Natural killer cell (primary cell): ENCODE data around the gene DNAJC13. TPM values are rescaled to one million over a fixed set of nuclear protein-coding genes. Genes with fewer than 3 reads are reported as not detected.

ENCODE experiments used
- ATAC-seq, 3 donors: fragments of 150-1000 bp in 2 of 3; fragments of 200-7000 bp in 1 of 3; cut with Tn5 transposase; 1 replicate in 1 of 3; 2 replicates in 2 of 3; pipeline ENCODE4 v1.10.0; 2021; ENCODE audit warnings: mild to moderate bottlenecking in 2 of 3, moderate library complexity in 2 of 3
- DNase-seq, 2 donors: peaks; one replicate each; pipeline versions ENCODE4 v3.0.0 to v3.0.0-alpha.2; 2013 to 2021; ENCODE audit warnings: mixed read lengths in 1 of 2
- H3K27ac ChIP-seq: one replicate; pipeline ENCODE4 v1.5.1; 2013; ENCODE audit warnings: mild to moderate bottlenecking, low read length
- H3K27me3 ChIP-seq: one replicate; pipeline ENCODE4 v1.6.1; 2013; ENCODE audit warnings: low read length; ENCODE audit not compliant: control insufficient read depth, insufficient read depth
- H3K36me3 ChIP-seq: one replicate; pipeline ENCODE4 v1.6.1; 2013; ENCODE audit warnings: low read length; ENCODE audit not compliant: control insufficient read depth, insufficient read depth
- H3K4me1 ChIP-seq: one replicate; pipeline ENCODE4 v1.6.1; 2013; ENCODE audit warnings: low read length; ENCODE audit not compliant: control insufficient read depth, insufficient read depth
- H3K4me3 ChIP-seq: one replicate; pipeline ENCODE4 v1.5.1; 2013; ENCODE audit warnings: low read length
- H3K9me3 ChIP-seq: one replicate; pipeline ENCODE4 v1.6.1; 2013; ENCODE audit warnings: low read length; ENCODE audit not compliant: control insufficient read depth, insufficient read depth
- H3K27ac Mint-ChIP-seq, 2 donors: one replicate each; pipeline ENCODE4 v1.8.0; 2022; ENCODE audit warnings: mild to moderate bottlenecking in 2 of 2, mixed read lengths in 2 of 2, moderate library complexity in 1 of 2
- H3K27me3 Mint-ChIP-seq, 2 donors: one replicate each; pipeline ENCODE4 v1.8.0; 2022; ENCODE audit warnings: low read depth in 2 of 2, mixed read lengths in 2 of 2
- H3K36me3 Mint-ChIP-seq: one replicate; pipeline ENCODE4 v1.8.0; 2022; ENCODE audit warnings: mixed read lengths
- H3K4me1 Mint-ChIP-seq, 2 donors: one replicate each; pipeline ENCODE4 v1.8.0; 2022; ENCODE audit warnings: mixed read lengths in 2 of 2
- H3K4me3 Mint-ChIP-seq: one replicate; pipeline ENCODE4 v1.8.0; 2022; ENCODE audit warnings: mild to moderate bottlenecking, moderate library complexity, mixed read lengths
- H3K9me3 Mint-ChIP-seq, 2 donors: one replicate each; pipeline ENCODE4 v1.8.0; 2022; ENCODE audit warnings: mixed read lengths in 2 of 2
- WGBS: methylation state at CpG from one replicate; pipeline ENCODE4 v1.1.7; 2013; ENCODE audit warnings: missing lambda C conversion rate; ENCODE audit not compliant: insufficient coverage; 5-methylcytosine and 5-hydroxymethylcytosine counted together
- intact Hi-C: fragments of 100-400 bp; cut with micrococcal nuclease; formaldehyde crosslinking; loops from one replicate; pipeline ENCODE4 v1.14.2; 2022
- total RNA-seq, 4 donors: library from RNA; stranded (reverse); fragments of 120-200 nt in 1 of 4; gene quantifications; one replicate each; pipeline versions ENCODE4 v1.2.3 to v1.2.4, GENCODE V29; 2013 to 2022
- TF ChIP-seq, protein P1 (sequence below): fragments of 200-600 bp; IDR thresholded peaks from one replicate; pipeline ENCODE4 v1.8.0; 2022; ENCODE audit warnings: antibody characterized with exemption

Gene DNAJC13
- total RNA-seq, 3 donors from 2014 or later (not counting 1 experiment from before 2014, with no cell fraction given), result 30.5 to 44.0 (median 42.9) TPM

DNA sequence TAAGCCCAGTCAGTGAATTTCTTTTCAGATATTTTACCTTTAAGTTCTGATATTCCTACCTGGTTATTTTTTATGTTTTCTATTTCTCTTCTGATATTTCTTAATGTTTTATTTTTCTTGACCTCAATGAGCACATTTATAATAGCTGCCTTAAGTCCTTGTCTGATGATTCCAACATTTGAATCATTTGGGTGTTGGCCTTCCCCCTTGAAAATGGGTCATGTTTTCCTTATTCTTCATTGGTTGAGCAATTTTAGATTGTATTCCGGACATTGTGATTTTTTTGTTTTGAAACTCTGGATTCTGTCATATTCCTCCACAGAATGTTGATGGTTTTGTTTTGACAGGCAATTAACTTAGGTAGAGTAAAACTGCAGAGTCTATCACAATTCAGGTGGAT is 170.1 kb downstream of the DNAJC13 start:
- intact Hi-C loops, result no loop called here
- Mint-ChIP-seq H3K36me3 (no peaks in the 10 kb centered on the region), H3K27ac (no peak overlapping the region), H3K27me3 (no peaks in the 10 kb centered on the region), H3K4me3 (no peak overlapping the region), H3K9me3 (no peaks in the 10 kb centered on the region), H3K4me1 (no peaks in the 10 kb centered on the region)
- no peaks in the 10 kb centered on the region for H3K27me3 ChIP-seq
- DNase-seq (no peak), ATAC-seq (no peak)
- H3K27ac ChIP-seq, result no peak overlapping the region
- H3K9me3 ChIP-seq, result no peaks in the 10 kb centered on the region
- WGBS, result 100% methylated on average over 1 of the region's 1 CpG
- no peaks in the 10 kb centered on the region for H3K4me1 ChIP-seq
- peaks cover 4% of the 10 kb centered on the region for H3K36me3 ChIP-seq
- TF ChIP-seq, protein P1, sequence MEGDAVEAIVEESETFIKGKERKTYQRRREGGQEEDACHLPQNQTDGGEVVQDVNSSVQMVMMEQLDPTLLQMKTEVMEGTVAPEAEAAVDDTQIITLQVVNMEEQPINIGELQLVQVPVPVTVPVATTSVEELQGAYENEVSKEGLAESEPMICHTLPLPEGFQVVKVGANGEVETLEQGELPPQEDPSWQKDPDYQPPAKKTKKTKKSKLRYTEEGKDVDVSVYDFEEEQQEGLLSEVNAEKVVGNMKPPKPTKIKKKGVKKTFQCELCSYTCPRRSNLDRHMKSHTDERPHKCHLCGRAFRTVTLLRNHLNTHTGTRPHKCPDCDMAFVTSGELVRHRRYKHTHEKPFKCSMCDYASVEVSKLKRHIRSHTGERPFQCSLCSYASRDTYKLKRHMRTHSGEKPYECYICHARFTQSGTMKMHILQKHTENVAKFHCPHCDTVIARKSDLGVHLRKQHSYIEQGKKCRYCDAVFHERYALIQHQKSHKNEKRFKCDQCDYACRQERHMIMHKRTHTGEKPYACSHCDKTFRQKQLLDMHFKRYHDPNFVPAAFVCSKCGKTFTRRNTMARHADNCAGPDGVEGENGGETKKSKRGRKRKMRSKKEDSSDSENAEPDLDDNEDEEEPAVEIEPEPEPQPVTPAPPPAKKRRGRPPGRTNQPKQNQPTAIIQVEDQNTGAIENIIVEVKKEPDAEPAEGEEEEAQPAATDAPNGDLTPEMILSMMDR, result no peak
- no peak overlapping the region for H3K4me3 ChIP-seq

Other genes with a start within 250 kb of the DNAJC13 start
- 1 to 10 TPM in 2 of 3 donors, under 1 TPM in 1; 0.75 to 2.1 (median 1.7) TPM for gene ACP3, start 100.1 kb upstream of the DNAJC13 start, total RNA-seq
- under 1 TPM in 2 of 3 donors, not detected in 1; 0.14 to 0.32 TPM for gene ACKR4, start 179.8 kb downstream of the DNAJC13 start, total RNA-seq
- gene ACAD11, start 242.3 kb downstream of the DNAJC13 start, total RNA-seq, result 10 to 100 TPM; 15.8 to 30.6 (median 25.2) TPM
- gene UBA5, start 242.8 kb downstream of the DNAJC13 start, total RNA-seq, result 10 to 100 TPM; 37.8 to 51.0 (median 46.1) TPM